Measurements from ENCODE around the gene PGGT1B.
"Not testable (repeated sequence)": the region's sequence is repeated elsewhere in the genome, so short reads cannot be mapped to it uniquely, and the experiment has no call there.

Gene PGGT1B

GRCh38 chr5:115260248-115260647 is 2.4 kb downstream of the PGGT1B start:
- DNase-seq (ENCODE audit: low spot score): no peak

DNA sequence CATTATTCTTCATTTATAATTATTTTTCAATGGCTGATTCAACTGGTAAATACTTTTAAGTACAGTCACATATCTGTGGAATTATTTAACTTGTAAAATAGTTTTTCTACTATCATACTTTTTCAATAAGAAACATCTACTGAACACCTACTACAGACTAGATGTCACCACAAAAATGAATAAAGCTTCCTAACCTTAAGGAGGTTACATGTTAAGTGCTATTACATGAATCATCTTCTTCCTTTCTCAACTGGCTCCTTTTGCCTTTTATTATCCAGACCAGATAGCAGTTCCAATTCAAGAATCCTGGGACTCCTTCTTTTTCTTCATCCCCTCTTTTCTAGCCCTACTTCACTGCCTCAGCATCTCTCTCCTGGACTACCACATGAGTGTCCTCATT is 4.7 kb downstream of the PGGT1B start:
- no peak for DNase-seq (ENCODE audit: low spot score)

DNA sequence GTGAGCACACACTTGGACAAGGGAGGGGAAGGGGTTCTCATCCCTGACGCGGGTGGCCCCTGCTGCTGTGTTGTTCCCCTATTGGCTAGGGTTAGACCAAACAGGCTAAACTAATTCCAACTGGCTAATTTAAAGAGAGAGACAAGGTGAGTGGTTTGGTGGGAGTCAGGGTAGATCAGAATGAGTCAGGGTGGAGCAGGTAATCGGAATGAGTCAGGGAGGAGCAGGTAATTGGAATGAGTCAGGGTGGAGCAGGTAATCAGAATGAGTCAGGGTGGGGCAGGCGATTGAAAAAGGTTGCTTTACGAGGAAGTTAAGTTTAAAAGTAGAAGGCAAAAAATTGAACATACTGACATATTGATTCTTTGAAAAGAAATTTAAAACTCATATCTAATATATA is 13.3 kb downstream of the PGGT1B start:
- not testable (repeated sequence) for DNase-seq (ENCODE audit: low spot score)

GRCh38 chr5:115246361-115246991 is 16.2 kb downstream of the PGGT1B start:
- peak; percentile 74 for DNase-seq (ENCODE audit: low spot score)

- DNase-seq (ENCODE audit: low spot score): no peak
Measured at GRCh38 chr5:115243412-115243811, 19.3 kb downstream of the PGGT1B start.

DNA sequence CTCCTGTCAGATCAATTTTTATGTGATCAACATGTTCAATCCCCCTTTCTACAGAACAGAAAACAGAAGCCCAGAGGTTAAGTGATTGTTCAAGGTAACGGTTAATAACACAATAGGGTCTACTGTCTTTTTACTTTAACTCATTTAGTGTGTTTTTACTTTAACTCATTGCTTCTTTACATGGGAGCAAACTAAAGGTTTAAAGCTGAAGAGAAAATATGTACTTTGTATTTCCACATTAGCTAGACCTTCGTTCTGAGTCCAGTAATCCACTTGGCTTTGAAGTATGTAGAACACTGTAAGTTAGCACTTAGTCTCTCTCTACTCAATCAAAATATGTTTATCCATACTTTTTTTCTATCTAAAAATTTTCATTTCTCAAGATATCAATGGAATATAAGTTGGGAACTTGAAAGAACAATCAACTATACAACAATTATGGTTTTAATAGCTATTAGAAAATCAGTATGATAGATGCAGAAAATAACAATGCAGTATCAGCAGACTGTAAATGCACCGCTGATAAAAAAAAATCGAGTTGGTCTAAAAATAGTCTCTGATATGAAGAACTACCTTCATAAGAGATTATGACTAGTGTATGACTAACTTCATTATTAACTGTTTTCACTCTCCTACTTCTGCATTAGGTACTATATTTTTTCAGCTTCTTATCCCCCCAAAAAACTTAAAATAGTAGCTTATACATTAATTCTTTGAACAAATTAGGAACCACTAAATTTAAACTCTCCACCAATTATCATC is 20.6 kb downstream of the PGGT1B start:
- no peak for DNase-seq (ENCODE audit: low spot score)

- DNase-seq (ENCODE audit: low spot score): no peak
Measured at GRCh38 chr5:115237066-115237465, 25.6 kb downstream of the PGGT1B start.

DNA sequence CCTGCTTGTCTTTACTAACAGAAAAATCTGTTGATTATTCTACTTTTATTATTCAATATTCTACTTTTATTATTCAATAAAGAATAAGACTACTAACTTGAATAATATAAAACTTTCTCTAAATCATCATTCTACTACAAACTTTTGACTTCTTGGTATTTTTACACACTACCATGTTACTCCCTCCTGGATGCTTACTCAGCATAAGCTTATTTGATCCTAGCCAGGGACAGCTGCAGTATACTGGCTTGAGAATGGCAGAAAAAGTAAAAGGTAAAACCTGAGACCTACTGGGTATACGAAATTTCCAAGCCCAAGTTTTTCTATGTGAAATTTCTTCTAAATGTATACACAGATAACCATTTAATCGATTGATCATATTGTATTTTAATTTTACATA is 26.1 kb downstream of the PGGT1B start:
- DNase-seq (ENCODE audit: low spot score): no peak

DNA sequence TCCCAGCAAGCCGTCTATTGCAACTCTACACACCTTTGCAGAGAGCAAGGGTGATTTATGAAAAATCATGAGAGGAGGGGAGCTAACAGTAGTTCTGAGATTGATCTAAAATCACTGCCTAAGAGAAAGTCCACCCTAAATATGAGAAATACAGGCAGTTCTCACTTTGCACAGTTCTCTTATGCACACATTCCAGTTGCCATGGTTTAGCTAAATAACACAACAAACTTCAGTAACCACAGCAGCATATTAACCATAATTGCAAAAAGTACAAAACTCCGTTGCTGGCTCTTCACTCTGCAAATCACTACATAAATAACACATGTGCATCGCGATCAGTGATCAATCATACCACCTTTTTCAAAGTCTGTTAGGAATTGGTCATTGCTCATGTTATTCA is 31.1 kb downstream of the PGGT1B start:
- no peak for DNase-seq (ENCODE audit: low spot score)

- no peak for DNase-seq (ENCODE audit: low spot score)
Measured at GRCh38 chr5:115229606-115230005, 33.1 kb downstream of the PGGT1B start.

- no peak for DNase-seq (ENCODE audit: low spot score)
Measured at GRCh38 chr5:115227281-115227680, 35.4 kb downstream of the PGGT1B start.

GRCh38 chr5:115214541-115214940 is 48.1 kb downstream of the PGGT1B start:
- no peak for DNase-seq (ENCODE audit: low spot score)

DNA sequence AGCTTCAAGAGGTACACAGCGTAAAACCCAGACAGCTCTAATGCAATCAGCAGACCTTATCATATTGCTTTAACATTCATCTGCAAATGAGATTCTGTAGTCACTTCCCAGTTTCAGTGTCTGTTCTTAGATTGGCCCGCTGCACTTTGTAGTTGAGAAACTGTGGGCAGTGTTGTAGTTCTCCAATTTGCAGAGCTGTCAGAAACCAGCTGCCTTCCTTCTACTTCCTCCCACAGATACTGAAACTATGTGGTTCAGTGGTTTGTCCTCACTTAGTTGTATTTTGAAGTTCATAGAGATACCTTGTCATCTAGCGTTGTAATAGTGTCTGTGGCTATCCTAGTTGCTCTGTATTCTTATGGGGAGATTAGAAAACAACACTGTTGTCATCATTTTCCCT is 53.4 kb downstream of the PGGT1B start:
- DNase-seq (ENCODE audit: low spot score): peak; percentile 94

DNA sequence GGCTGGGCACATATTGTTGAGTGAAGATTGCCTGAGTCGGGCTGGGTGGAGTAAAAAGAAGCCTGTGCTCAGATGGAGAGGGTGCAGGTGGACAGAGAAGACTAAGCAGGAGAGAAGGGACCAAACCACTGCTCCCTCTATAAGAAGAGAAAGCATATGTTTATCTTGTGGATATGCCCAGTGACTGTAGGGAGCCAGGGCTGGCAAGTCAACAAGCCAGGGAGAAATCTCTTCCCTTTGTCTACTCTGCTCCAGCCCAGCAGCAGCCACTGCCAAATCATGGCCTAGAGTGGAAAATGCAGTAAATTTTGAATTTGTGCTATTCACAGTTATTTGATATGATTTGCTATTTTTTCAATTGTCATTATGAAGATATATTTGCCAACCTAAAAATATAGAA is 59.7 kb downstream of the PGGT1B start:
- no peak for DNase-seq (ENCODE audit: low spot score)

GRCh38 chr5:115196161-115196560 is 66.5 kb downstream of the PGGT1B start:
- DNase-seq (ENCODE audit: low spot score): no peak

DNA sequence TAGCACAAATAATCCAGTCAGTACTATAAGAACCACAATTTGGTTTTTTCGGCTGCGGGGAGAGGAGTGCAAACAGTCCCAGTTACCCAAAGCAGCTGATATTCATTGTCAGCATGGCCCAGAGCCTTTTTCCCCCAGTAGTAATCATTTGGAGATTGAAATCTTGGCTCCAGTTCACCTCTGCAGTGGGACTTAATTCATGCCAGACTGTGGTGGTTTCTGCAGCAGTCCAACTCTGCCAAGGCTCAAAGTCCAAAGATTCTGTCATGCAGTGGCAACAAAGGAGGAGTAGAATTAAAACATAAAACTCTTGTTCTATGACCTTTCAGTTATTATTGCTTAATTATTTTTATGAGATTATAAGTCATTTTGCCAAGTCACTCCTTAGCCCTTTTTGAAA is 68.0 kb downstream of the PGGT1B start:
- no peak for DNase-seq (ENCODE audit: low spot score)

GRCh38 chr5:115193295-115193694 is 69.4 kb downstream of the PGGT1B start:
- DNase-seq (ENCODE audit: low spot score): no peak

GRCh38 chr5:115192098-115192497 is 70.6 kb downstream of the PGGT1B start:
- no peak for DNase-seq (ENCODE audit: low spot score)

DNA sequence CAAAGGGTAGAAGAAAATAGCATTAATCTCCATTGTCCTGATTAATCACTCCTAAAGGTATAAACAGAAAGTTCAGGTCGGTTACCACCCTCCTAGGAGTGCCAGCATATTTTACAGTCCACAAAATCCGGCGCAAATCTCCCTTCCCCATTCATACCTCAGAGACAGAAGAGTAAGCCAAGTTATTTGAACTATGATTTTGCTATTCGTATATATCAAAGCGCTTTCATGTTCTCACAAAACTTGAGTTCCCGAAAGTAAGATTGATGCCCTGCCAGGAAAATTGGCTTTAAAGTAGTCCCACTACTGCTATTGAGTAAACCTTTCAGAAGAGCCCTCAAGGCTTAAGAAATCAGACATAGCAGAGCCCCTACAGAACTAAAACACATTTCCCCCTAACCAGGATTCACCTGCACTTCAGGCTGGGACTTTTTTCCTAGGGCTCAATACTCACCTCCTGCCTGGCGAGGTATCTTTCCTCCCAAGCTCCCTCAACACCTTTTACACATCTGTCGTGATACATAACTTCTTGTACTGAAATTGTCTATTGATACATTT is 71.1 kb downstream of the PGGT1B start:
- no peak for DNase-seq (ENCODE audit: low spot score)

DNA sequence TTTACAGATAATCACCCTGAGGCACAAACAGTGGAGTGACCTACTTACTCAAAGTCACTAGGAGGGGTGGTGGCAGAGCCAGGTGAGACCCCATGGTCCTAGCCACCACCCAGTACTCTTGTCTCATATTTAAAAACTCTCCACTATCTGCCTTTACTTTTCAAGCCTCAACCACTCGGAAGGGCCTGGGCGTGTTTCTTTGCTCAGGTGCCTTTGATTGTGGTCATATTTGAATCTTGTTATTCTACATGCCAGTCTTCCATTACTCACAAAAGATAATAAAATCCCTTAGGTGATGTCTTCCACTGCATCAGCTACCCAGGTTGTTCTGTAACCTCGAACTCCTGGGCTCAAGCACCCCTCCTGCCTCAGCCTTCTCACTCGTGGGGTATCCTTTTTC is 72.3 kb downstream of the PGGT1B start:
- no peak for DNase-seq (ENCODE audit: low spot score)

- DNase-seq (ENCODE audit: low spot score): no peak
Measured at GRCh38 chr5:115189866-115190265, 72.8 kb downstream of the PGGT1B start.

GRCh38 chr5:115186794-115187193 is 75.9 kb downstream of the PGGT1B start:
- DNase-seq (ENCODE audit: low spot score): no peak

DNA sequence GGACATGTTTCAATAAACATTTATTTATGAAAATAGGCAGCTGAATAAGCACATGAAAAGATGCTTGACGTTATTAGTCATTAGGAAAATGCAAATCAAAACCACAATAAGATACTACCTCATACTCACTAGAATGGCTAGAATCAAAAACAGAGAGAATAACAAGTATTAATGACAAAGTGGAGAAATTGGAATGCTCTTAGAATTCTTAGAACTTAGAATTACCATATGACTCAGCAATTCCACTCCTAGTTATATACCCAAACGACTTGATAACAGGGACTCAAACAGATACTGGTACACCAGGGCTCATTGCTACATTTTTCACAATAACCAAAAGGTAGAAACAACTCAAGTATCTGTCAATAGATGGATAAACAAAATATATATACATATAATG is 77.9 kb downstream of the PGGT1B start:
- no peak for DNase-seq (ENCODE audit: low spot score)

- DNase-seq (ENCODE audit: low spot score): no peak
Measured at GRCh38 chr5:115181757-115182156, 80.9 kb downstream of the PGGT1B start.

Data from NAMALWA (cell line).